Measurements from ENCODE around the gene EVI5.
"Not testable (repeated sequence)": the region's sequence is repeated elsewhere in the genome, so short reads cannot be mapped to it uniquely, and the experiment has no call there.

GRCh38 chr1:92773749-92774148 lies 11.2 kb downstream of the EVI5 start:
- TF ChIP-seq, protein P1, sequence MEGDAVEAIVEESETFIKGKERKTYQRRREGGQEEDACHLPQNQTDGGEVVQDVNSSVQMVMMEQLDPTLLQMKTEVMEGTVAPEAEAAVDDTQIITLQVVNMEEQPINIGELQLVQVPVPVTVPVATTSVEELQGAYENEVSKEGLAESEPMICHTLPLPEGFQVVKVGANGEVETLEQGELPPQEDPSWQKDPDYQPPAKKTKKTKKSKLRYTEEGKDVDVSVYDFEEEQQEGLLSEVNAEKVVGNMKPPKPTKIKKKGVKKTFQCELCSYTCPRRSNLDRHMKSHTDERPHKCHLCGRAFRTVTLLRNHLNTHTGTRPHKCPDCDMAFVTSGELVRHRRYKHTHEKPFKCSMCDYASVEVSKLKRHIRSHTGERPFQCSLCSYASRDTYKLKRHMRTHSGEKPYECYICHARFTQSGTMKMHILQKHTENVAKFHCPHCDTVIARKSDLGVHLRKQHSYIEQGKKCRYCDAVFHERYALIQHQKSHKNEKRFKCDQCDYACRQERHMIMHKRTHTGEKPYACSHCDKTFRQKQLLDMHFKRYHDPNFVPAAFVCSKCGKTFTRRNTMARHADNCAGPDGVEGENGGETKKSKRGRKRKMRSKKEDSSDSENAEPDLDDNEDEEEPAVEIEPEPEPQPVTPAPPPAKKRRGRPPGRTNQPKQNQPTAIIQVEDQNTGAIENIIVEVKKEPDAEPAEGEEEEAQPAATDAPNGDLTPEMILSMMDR (IDR thresholded peaks at IDR 0.05) = not testable (repeated sequence)
- TF ChIP-seq POLR2AphosphoS5 (IDR thresholded peaks at IDR 0.05; ENCODE audit: insufficient read depth in 1 of 2, low read depth in 1 of 2); POLR2A (IDR thresholded peaks at IDR 0.05): not testable (repeated sequence)
